HEK293 (cell line): ENCODE results near the gene RNF187.

ENCODE experiments used
- KLF16 ChIP-seq: fragments of 450-650 bp; formaldehyde crosslinking; IDR thresholded peaks from 2 replicates; pipeline ENCODE4 v1.5.1; 2017; ENCODE audit warnings: missing biosample characterization, missing genetic modification characterization
- MEIS1 ChIP-seq: sonication (generic); formaldehyde crosslinking; IDR thresholded peaks from 2 replicates; pipeline ENCODE4 v1.8.1; 2022; ENCODE audit warnings: missing genetic modification reagents, mild to moderate bottlenecking, borderline replicate concordance
- MYNN ChIP-seq: fragments of 450-650 bp; formaldehyde crosslinking; IDR thresholded peaks from 2 replicates; pipeline ENCODE4 v1.5.1; 2016; ENCODE audit warnings: missing biosample characterization, missing genetic modification characterization, borderline replicate concordance
- REPIN1 ChIP-seq: fragments of 450-650 bp; formaldehyde crosslinking; IDR thresholded peaks from 2 replicates; pipeline ENCODE4 v1.5.1; 2017; ENCODE audit warnings: missing biosample characterization, missing genetic modification characterization, low read depth
- ZBTB7A ChIP-seq: fragments of 450-650 bp; formaldehyde crosslinking; IDR thresholded peaks from 2 replicates; pipeline ENCODE4 v1.5.1; 2016; ENCODE audit warnings: low read depth, missing biosample characterization, missing genetic modification characterization
- ZNF155 ChIP-seq: fragments of 450-650 bp; formaldehyde crosslinking; IDR thresholded peaks from 2 replicates; pipeline ENCODE4 v1.5.1; 2016; ENCODE audit warnings: missing biosample characterization, missing genetic modification characterization
- ZNF174 ChIP-seq: fragments of 450-650 bp; formaldehyde crosslinking; IDR thresholded peaks from 2 replicates; pipeline ENCODE4 v1.5.0; 2017; ENCODE audit warnings: missing biosample characterization, mild to moderate bottlenecking, missing genetic modification characterization
- ZNF184 ChIP-seq: fragments of 450-650 bp; IDR thresholded peaks from 2 replicates; pipeline ENCODE4 v1.5.1; 2018; ENCODE audit warnings: missing biosample characterization, mild to moderate bottlenecking, missing genetic modification characterization
- ZNF274 ChIP-seq, 2 experiments: fragments of 200-500 bp in 1 of 2; fragments of 450-650 bp in 1 of 2; sonication (Bioruptor generic) in 1 of 2; formaldehyde crosslinking in 1 of 2; IDR thresholded peaks; 2 replicates each; pipeline versions ENCODE4 v1.5.1 to v1.6.1; 2014 to 2016; ENCODE audit warnings: borderline replicate concordance in 1 of 2, inconsistent platforms in 1 of 2, low read length in 1 of 2, missing biosample characterization in 1 of 2, missing genetic modification characterization in 1 of 2
- ZNF626 ChIP-seq: fragments of 450-650 bp; sonication (Bioruptor Pico); formaldehyde crosslinking; IDR thresholded peaks from 2 replicates; pipeline ENCODE4 v1.5.1; 2018; ENCODE audit warnings: missing biosample characterization, missing genetic modification characterization, inconsistent platforms
- ZSCAN30 ChIP-seq: fragments of 450-650 bp; IDR thresholded peaks from 2 replicates; pipeline ENCODE4 v1.5.1; 2018; ENCODE audit warnings: missing biosample characterization, mild to moderate bottlenecking, missing genetic modification characterization, moderate library complexity
- TF ChIP-seq, protein P1 (sequence below): fragments of 450-650 bp; formaldehyde crosslinking; IDR thresholded peaks from 2 replicates; pipeline ENCODE4 v1.5.1; 2016; ENCODE audit warnings: missing biosample characterization, missing genetic modification characterization
- TF ChIP-seq, protein P2 (sequence below): fragments of 450-650 bp; formaldehyde crosslinking; IDR thresholded peaks from 2 replicates; pipeline ENCODE4 v1.5.1; 2017; ENCODE audit warnings: missing biosample characterization, missing genetic modification characterization
- TF ChIP-seq, protein P3 (sequence below): fragments of 450-650 bp; IDR thresholded peaks from 2 replicates; pipeline ENCODE4 v1.5.1; 2018; ENCODE audit warnings: missing biosample characterization, mild to moderate bottlenecking, missing genetic modification characterization
- TF ChIP-seq, protein P4 (sequence below): fragments of 450-650 bp; formaldehyde crosslinking; IDR thresholded peaks from 2 replicates; pipeline ENCODE4 v1.5.1; 2016; ENCODE audit warnings: missing biosample characterization, missing genetic modification characterization
- TF ChIP-seq, protein P5 (sequence below): fragments of 450-650 bp; formaldehyde crosslinking; IDR thresholded peaks from 2 replicates; pipeline ENCODE4 v1.5.1; 2017; ENCODE audit warnings: missing biosample characterization, missing genetic modification characterization
- TF ChIP-seq, protein P6 (sequence below): fragments of 450-650 bp; formaldehyde crosslinking; IDR thresholded peaks from 2 replicates; pipeline ENCODE4 v1.5.1; 2016; ENCODE audit warnings: missing biosample characterization, missing genetic modification characterization, low read depth
- TF ChIP-seq, protein P7 (sequence below): fragments of 450-650 bp; formaldehyde crosslinking; IDR thresholded peaks from 2 replicates; pipeline ENCODE4 v1.5.0; 2017; ENCODE audit warnings: missing biosample characterization, missing genetic modification characterization, borderline replicate concordance

Gene RNF187

DNA sequence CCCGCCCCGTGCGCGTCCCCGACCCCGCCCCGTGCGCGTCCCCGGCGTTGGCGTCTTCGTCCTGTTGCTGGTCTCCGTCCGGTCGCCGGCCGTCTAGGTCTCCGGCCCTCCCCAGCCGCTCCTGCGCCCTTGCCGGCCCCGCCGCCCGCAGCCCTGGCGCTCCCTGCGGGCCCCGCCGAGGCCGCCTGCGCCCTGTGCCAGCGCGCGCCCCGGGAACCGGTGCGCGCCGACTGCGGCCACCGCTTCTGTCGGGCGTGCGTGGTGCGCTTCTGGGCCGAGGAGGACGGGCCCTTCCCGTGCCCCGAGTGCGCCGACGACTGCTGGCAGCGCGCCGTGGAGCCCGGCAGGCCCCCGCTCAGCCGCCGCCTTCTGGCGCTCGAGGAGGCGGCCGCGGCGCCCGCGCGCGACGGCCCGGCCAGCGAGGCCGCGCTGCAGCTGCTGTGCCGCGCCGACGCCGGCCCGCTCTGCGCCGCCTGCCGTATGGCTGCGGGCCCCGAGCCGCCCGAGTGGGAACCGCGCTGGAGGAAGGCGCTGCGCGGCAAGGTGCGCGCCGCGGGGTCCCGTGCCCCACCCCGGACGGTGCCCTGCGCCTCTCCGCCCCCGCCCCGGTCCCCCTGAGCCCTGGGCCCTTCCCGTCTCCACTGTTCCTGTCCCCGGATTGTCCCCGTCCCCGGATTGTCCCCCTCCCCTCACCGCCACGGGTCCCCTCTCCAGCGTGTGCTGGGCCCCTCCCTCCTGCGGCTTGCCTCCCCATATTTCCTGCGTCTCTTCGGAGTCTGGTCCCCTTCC is at the start of gene RNF187 (continued):
- TF ChIP-seq, protein P1, sequence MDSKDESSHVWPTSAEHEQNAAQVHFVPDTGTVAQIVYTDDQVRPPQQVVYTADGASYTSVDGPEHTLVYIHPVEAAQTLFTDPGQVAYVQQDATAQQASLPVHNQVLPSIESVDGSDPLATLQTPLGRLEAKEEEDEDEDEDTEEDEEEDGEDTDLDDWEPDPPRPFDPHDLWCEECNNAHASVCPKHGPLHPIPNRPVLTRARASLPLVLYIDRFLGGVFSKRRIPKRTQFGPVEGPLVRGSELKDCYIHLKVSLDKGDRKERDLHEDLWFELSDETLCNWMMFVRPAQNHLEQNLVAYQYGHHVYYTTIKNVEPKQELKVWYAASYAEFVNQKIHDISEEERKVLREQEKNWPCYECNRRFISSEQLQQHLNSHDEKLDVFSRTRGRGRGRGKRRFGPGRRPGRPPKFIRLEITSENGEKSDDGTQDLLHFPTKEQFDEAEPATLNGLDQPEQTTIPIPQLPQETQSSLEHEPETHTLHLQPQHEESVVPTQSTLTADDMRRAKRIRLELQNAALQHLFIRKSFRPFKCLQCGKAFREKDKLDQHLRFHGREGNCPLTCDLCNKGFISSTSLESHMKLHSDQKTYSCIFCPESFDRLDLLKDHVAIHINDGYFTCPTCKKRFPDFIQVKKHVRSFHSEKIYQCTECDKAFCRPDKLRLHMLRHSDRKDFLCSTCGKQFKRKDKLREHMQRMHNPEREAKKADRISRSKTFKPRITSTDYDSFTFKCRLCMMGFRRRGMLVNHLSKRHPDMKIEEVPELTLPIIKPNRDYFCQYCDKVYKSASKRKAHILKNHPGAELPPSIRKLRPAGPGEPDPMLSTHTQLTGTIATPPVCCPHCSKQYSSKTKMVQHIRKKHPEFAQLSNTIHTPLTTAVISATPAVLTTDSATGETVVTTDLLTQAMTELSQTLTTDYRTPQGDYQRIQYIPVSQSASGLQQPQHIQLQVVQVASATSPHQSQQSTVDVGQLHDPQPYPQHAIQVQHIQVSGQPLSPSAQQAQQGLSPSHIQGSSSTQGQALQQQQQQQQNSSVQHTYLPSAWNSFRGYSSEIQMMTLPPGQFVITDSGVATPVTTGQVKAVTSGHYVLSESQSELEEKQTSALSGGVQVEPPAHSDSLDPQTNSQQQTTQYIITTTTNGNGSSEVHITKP: no peak
- no peak for TF ChIP-seq ZSCAN30 (tag by site-specific recombination)
- no peak for TF ChIP-seq ZNF184 (tag by site-specific recombination)
- TF ChIP-seq, protein P2, sequence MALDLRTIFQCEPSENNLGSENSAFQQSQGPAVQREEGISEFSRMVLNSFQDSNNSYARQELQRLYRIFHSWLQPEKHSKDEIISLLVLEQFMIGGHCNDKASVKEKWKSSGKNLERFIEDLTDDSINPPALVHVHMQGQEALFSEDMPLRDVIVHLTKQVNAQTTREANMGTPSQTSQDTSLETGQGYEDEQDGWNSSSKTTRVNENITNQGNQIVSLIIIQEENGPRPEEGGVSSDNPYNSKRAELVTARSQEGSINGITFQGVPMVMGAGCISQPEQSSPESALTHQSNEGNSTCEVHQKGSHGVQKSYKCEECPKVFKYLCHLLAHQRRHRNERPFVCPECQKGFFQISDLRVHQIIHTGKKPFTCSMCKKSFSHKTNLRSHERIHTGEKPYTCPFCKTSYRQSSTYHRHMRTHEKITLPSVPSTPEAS (tag by site-specific recombination): no peak
- TF ChIP-seq ZNF274 (IDR thresholded peaks at IDR 0.05; ENCODE audit: low read length): no peak
- TF ChIP-seq ZNF274 (tag by site-specific recombination; IDR thresholded peaks at IDR 0.05; ENCODE audit: borderline replicate concordance): no peak
- TF ChIP-seq MYNN (tag by site-specific recombination): no peak
- no peak for TF ChIP-seq ZBTB7A
- TF ChIP-seq ZNF626 (tag by site-specific recombination): no peak
- TF ChIP-seq, protein P3, sequence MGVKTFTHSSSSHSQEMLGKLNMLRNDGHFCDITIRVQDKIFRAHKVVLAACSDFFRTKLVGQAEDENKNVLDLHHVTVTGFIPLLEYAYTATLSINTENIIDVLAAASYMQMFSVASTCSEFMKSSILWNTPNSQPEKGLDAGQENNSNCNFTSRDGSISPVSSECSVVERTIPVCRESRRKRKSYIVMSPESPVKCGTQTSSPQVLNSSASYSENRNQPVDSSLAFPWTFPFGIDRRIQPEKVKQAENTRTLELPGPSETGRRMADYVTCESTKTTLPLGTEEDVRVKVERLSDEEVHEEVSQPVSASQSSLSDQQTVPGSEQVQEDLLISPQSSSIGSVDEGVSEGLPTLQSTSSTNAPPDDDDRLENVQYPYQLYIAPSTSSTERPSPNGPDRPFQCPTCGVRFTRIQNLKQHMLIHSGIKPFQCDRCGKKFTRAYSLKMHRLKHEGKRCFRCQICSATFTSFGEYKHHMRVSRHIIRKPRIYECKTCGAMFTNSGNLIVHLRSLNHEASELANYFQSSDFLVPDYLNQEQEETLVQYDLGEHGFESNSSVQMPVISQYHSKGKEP: no peak
- no peak for TF ChIP-seq ZNF174
- TF ChIP-seq ZNF155 (tag by site-specific recombination): no peak
- TF ChIP-seq, protein P4, sequence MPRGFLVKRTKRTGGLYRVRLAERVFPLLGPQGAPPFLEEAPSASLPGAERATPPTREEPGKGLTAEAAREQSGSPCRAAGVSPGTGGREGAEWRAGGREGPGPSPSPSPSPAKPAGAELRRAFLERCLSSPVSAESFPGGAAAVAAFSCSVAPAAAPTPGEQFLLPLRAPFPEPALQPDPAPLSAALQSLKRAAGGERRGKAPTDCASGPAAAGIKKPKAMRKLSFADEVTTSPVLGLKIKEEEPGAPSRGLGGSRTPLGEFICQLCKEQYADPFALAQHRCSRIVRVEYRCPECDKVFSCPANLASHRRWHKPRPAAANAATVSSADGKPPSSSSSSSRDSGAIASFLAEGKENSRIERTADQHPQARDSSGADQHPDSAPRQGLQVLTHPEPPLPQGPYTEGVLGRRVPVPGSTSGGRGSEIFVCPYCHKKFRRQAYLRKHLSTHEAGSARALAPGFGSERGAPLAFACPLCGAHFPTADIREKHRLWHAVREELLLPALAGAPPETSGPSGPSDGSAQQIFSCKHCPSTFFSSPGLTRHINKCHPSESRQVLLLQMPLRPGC (tag by site-specific recombination): no peak
- TF ChIP-seq, protein P5, sequence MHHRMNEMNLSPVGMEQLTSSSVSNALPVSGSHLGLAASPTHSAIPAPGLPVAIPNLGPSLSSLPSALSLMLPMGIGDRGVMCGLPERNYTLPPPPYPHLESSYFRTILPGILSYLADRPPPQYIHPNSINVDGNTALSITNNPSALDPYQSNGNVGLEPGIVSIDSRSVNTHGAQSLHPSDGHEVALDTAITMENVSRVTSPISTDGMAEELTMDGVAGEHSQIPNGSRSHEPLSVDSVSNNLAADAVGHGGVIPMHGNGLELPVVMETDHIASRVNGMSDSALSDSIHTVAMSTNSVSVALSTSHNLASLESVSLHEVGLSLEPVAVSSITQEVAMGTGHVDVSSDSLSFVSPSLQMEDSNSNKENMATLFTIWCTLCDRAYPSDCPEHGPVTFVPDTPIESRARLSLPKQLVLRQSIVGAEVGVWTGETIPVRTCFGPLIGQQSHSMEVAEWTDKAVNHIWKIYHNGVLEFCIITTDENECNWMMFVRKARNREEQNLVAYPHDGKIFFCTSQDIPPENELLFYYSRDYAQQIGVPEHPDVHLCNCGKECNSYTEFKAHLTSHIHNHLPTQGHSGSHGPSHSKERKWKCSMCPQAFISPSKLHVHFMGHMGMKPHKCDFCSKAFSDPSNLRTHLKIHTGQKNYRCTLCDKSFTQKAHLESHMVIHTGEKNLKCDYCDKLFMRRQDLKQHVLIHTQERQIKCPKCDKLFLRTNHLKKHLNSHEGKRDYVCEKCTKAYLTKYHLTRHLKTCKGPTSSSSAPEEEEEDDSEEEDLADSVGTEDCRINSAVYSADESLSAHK (tag by site-specific recombination): no peak
- TF ChIP-seq, protein P6, sequence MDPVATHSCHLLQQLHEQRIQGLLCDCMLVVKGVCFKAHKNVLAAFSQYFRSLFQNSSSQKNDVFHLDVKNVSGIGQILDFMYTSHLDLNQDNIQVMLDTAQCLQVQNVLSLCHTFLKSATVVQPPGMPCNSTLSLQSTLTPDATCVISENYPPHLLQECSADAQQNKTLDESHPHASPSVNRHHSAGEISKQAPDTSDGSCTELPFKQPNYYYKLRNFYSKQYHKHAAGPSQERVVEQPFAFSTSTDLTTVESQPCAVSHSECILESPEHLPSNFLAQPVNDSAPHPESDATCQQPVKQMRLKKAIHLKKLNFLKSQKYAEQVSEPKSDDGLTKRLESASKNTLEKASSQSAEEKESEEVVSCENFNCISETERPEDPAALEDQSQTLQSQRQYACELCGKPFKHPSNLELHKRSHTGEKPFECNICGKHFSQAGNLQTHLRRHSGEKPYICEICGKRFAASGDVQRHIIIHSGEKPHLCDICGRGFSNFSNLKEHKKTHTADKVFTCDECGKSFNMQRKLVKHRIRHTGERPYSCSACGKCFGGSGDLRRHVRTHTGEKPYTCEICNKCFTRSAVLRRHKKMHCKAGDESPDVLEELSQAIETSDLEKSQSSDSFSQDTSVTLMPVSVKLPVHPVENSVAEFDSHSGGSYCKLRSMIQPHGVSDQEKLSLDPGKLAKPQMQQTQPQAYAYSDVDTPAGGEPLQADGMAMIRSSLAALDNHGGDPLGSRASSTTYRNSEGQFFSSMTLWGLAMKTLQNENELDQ (tag by site-specific recombination): no peak
- peak; percentile 34; the same call in 1 of the 2 replicates for TF ChIP-seq KLF16
- TF ChIP-seq, protein P7, sequence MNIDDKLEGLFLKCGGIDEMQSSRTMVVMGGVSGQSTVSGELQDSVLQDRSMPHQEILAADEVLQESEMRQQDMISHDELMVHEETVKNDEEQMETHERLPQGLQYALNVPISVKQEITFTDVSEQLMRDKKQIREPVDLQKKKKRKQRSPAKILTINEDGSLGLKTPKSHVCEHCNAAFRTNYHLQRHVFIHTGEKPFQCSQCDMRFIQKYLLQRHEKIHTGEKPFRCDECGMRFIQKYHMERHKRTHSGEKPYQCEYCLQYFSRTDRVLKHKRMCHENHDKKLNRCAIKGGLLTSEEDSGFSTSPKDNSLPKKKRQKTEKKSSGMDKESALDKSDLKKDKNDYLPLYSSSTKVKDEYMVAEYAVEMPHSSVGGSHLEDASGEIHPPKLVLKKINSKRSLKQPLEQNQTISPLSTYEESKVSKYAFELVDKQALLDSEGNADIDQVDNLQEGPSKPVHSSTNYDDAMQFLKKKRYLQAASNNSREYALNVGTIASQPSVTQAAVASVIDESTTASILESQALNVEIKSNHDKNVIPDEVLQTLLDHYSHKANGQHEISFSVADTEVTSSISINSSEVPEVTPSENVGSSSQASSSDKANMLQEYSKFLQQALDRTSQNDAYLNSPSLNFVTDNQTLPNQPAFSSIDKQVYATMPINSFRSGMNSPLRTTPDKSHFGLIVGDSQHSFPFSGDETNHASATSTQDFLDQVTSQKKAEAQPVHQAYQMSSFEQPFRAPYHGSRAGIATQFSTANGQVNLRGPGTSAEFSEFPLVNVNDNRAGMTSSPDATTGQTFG: no peak
- TF ChIP-seq REPIN1: no peak
- no peak for TF ChIP-seq MEIS1 (CRISPR knock-in tag)
